HG03025 (cell line): Measurements from ENCODE around the gene MTCL1.

Source experiments
- ATAC-seq: cut with Tn5 transposase; IDR thresholded peaks from one replicate; pipeline ENCODE4 v1.9.1; 2021; ENCODE audit warnings: mild to moderate bottlenecking, moderate library complexity; ENCODE audit not compliant: unreplicated experiment, low FRiP score

MTCL1 gene

DNA sequence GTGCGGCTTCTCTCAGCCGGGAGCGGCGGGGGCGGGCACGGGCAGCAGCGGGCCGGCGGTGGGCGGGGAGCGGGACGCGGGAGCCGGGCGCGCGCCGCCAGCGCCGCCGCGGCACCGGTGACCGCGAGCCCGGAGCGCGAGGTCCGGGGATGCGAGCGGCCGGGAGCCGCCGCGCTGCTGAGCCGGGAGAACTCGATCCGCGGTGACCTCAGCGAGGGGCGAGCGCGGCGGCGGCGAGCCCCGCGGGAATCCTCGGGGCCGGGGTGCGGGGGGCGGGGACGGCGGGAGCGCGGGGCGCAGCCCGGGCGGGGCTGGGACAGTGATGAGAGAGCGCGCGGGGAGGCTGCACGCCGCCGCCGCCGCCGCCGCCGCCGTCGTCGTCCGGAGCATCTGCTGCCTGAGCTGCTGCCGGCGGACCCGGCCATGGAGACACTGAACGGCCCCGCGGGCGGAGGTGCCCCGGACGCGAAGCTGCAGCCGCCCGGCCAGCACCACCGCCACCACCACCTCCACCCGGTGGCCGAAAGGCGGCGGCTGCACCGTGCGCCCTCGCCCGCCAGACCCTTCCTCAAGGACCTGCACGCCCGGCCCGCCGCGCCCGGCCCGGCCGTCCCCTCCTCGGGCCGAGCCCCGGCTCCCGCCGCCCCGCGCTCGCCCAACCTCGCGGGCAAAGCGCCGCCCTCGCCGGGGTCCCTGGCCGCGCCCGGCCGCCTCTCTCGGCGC, at the start of gene MTCL1:
Gene MTCL1 (plus strand): TSS at position 319 of the 723 bp plus-strand sequence. CDS start 105 bp downstream, at position 424.
- ATAC-seq = peak; percentile 32

DNA sequence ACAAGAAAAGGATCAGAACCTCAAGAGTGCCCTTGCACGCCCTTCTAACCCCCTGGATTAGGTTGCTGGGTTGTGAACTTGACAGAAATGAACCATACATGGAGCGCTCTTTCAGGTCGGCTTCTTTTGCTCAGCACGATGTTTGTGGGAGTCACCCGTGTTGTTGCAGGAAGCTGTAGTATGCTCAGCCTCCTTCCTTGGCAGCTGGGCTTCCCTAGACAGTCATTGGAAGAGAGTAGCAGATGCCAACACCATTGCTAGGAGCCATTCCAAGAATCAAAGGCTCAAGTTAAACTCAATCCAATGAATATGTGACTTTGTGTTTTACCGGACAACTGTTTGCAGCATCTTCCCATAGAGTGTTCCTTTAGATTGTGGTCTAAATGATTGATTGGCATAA, 49.1 kb upstream of the MTCL1 start:
- ATAC-seq = no peak

DNA sequence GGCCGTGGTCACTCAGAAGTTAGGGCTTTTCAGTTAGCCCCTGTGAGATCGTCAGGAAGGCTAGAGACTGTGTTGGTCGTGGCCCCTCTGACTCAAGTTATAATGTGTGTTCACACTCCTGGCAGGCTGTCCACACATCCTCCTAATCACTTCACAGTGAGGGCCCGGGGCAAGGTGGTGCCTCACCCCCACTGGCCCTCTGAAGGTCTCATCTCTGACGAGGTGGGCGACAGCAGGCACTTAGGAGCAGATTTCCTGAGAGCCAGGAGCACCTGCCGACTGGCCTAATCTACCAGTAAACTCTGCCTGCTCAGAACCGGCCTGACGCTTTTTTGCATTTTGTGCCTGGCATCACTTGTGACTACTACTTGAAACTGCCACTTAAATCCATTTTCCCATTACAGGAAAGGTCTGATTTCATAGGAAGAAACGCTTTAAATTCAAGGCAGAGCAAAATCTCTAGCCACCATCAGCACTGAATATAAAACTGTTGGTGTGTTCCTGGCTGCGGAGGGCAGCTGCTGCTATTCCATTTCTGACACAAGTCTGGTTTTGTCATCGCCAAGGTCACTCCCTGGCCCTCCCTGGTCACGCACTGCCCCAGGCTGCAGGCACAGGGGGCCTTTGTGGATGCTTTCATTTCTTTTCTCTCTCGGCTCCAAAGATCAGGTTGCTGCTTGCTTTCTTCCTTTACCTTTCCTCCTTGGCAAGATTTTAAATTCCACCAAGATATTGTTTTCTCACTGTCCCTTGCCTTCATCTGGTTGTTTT, 48.1 kb upstream of the MTCL1 start:
- ATAC-seq = no peak

DNA sequence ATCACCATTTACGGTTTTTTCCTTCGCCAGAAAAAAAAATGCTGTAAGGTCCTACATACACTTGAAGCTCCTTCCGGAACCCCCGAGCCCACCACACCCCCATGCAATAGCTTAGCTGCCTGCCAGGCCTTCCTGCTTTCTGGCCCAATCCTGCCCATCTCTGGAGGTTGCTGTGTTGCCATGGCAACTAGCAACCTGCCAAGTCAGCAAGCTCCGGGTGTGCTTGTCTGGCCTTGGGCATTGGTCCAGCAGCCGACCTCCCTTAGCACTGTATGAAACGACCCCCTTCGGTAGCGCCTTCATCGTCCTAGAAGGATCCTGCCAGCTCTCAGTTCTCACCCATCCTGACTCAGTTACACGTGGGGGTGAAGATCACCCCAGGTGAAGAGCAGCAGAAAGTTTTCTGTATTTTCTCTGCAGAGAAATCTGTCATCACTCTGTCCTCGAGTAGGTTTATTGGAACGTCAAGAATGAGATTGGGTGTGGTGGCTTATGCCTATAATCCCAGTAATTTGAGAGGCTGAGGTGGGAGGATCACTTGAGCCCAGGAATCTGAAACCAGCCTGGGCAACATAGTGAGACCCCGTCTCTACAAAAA, 47.4 kb upstream of the MTCL1 start:
- no peak for ATAC-seq

DNA sequence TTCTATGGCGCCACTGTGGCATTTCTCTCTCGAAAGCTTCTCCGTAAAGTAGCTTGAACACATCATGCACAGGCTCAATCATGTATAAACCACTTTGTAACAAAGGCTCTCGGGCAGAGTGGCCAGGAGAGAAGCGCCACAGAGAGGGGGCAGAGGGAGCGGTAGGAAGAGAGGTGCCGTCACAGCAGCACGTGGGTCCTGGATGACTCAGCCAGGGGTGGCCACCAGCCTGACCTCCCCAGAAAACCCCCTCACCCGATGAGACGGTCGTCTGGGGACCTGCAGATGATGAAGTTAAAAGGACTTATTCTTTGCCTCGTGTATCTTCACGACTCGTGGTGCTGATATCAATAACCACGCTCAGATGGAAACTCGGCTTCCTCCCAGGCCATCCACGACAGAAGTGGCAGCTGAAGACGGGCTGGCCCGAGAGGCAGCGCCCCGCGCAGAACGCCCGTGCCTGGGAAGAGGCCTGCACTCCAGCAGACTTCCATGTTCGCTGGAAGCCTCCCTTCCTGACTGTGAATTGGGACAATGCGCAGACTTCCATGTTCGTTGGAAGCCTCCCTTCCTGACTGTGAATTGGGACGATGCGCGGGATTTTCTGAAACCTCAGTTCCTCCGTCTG, 46.4 kb upstream of the MTCL1 start:
- no peak for ATAC-seq

DNA sequence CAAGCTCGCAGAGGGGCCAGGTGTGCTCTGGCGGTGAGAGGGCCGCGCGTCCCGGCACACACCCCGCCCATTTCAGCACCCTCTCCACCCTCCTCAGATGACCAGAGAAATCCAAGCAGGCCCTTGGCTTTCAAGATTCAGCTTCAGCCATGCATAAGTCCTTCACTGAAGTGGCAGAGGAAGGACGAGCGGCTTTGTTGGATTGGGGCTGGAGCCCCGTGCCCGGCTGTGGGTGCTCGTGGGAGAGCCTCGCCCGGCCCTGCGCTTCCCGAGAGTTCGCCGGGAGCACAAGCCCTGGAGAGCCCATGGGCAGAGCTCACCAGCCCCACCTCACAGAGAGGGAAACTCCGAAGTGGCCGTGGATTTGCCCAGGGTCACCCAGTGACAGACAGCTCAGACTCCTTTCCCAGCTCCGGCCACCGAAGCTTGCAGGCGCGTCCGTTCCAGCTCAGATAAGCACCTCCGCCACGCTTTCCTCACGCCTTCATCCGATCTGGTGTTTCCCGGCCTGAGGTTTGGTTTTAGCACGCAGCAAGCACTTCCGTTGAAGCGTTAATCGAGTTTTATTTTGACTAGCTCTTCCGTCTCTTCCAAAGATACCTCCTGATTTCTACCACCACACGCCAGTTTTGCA, 45.6 kb upstream of the MTCL1 start:
- no peak for ATAC-seq

DNA sequence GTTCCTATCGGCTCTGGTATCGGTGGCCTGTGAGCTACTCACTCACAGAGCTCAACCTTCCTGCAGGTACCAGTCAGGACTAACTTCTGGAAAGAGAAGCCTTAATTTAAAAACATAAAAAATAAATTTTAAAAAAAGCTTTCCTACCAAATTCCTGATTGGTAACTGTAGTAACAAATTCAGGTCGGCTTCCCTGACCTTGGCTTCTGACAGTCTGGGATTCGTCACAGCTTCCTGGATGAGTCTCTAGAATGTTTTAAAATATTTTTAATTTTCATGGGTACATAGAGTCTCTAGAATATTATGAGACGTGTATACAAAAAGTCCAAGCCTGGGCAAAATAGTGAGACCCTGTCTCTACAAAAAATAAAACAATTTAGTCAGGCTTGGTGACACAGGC, 45.0 kb upstream of the MTCL1 start:
- ATAC-seq = no peak

DNA sequence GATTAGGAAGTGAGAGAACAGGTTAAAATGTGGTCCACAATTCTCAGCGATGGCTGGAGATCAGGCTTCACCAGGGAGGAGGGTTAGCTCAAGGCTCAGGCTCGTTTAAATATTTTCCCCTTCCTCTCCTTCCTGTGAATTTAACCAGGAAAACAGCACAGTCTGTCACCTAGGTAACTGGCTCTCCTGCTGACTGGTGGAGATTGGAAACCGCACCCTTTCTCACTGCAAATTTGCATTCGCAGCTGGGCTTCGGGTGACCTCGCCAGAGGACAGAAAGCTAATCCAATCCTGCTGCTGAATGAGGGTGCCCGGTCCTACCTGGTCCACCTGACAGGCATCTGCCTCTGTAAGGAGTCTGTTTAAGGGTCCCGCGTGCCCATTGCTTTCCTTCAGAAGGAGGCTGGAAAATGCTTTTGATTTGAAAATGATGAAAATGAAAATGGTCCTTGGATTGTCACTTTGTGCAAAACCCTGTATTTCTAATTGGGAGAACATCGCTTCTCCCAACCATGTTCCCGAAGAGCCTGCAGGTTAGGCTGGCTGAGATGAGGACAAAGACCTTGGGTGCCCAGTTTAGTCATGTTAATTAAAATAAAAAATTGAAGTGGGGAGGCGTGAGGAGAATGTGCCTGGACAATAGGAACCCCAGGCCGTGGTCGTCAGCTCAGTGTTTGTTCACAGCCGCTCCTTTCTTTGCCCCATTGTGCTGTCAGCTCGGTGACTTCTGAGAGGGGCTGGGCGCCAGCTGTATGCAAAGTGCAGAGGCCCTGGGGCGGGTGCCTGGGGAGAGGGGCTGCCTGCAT, 43.4 kb upstream of the MTCL1 start:
- ATAC-seq = no peak

DNA sequence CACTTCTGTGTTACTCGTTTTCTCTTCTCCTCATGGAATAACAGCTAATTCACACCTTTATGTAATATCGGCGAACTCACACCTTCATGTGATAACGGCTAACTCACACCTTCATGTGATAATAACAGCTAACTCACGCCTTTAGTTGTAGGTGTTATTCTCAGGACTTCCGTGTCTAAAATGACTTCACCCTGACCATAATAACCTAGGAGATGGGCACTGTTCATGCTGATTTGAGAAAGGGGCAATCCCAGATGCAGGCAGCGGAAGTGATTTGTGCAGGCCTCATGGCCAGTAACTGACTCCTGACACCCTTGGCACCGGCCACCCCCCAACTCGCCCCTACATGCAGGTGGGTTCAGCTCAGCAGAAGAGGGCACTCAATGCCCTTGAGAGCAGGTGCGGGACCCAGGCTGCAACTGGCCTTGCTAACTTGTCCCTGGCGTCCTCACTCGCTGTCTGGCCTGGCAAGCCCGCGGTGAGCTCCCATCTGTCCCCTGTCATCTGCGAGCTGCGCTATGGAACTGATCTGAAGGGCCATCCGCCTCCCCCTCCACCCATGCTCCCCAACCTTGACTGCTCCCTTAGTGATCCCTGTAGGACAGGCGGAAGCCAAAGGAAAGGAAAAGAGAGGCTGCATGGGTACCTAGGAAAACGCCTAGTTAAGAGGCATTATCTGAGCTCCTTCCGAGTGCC, 42.6 kb upstream of the MTCL1 start:
- ATAC-seq = no peak

DNA sequence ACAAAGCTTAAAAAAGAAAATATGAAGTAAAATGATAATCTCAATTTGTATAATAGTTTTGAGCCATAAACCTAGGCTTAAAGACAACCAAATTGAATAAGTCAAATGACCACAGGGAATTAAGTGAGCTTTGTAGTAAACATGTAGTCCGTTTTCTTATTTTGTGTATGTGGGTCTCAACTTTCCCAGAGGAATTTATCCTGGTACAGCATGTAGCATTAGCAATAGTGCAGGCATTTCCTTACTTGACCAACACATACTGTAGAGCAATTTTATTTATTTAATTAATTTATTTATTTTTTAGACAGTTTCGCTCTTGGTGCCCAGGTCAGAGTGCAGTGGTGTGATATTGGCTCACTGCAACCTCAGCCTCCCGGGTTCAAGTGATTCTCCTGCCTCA, 37.5 kb upstream of the MTCL1 start:
- ATAC-seq = no peak

DNA sequence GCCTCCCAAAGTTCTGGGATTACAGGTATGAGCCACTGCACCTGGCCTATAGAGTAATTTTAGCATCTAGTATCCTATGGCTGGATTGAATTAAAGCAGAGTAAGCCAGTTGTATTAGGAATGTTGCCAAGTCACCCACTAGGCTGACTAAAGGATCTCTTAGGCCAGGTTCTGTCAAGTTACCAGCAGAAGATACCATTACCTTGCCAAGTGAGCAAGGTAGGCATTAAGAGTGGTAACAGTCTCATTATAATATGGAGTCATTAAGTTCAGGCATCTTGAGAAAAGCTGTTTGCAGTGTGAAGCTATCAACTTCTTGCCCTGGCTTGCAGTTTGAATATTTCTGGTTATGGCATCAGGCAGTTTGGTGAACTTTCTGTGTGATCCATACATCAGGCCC, 37.0 kb upstream of the MTCL1 start:
- ATAC-seq = no peak

DNA sequence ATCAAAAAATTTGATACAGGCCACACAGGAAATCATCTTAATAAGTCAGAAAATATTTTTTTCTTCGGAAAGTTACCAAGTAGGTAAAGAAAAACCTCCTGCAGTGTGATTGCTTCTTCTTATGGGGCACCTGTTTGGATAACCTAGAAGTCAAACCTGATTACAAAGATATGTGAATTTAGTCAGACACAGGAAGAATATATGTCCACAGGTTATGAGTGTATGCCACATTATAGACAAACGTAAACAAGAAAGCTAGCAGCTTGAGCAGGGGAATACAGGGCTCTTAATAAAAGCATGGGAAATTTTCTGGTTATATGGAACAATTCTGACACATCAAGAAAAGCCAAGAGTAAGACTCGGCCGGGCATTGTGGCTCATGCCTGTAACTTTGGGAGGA, 35.8 kb upstream of the MTCL1 start:
- ATAC-seq = no peak

DNA sequence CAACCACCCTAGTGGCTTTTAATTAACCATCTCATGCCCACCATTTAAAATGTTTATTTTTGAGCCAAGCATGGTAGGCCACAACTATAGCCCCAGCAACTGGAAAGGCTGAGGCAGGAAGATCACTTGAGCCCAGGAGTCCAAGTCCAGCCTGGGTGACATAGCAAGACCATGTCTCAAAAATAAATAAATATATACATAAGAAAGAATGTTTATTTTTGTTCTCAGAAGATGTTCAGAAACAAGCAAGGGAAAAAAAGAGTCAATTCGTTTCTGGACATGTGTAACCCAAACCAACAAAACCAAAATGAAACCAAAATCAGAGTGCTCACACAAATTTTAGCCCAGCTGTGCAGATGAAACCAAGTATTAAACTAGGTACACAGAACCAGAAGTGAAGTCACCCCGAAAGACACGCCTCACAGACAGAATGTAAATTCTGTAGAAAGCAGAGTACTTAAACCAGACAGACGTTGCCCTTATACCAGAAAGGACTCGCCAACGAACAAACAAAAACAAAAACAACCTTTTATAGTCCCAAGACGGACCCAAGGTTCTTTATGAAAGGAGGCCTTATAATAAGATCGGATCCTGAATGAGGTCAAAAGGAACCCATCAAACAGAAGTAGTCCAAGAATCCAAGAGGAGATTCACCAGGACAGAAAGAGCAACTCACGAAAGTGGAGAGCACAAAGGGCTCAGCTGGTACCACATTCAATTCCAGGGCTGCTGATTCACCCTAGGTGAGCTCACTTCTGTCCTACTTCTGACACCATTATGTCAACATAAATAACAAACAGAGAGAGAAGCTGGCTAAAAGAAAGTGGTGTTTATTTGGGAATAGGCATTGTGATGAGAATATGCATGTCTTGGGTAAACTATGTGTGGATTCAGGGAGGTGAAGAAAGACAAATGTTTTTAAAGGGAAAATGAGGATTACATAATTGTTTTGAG, 31.8 kb upstream of the MTCL1 start:
- peak; percentile 90 for ATAC-seq

DNA sequence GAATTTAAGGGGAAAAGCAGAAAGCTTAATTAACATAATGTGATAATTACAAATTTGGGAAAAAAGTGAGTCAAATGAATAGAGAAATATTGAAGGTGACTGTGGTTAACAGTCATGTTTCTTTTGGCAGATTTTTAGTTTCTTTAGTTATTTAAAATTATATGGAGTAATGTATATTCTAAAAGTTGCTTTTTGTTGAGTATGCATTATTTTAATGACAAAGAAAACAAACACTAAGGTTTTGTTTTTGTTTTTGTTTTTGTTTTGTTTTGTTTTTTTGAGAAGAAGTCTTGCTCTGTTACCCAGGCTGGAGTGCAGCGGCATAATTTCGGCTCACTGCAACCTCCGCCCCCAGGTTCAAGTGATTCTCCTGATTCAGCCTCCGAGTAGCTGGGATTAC, 30.3 kb upstream of the MTCL1 start:
- no peak for ATAC-seq

DNA sequence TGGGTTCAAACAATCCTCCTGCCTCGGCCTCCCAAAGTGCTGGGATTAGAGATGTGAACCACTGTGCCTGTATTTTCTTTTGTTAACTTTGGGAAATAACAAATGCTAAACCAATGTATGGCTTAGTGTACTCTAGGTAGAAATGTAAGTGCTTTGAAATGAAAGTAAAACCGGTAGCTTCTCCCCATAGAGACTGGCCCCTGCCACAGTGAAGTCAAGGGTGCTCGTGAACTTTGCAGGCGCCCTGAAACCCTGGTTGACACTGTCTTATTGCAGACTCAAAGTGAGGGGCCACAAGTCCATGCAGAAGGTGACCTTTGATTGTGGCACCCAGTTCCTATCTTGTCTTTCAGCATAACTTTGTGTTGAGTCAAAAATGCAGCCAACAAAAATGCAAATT, 24.2 kb upstream of the MTCL1 start:
- ATAC-seq = no peak

DNA sequence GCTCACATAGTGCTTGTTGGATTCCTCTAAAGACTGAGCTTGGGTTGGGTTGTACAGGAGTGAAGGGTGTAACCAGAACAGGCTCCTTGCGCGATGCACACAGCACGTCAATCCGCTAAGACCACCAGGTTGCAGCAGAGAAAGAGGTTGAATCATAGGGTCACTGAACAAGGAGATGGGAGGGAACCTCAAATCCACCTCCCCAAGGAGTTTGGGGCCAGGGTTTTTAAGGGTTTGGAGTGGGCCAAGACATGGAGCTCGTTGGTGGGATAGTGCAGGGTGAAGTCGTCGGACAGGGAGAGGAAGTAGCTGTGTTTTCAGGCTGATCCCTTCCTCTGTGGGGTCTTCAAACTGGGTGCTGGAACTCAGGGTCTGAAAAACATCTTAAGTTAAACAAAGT, 20.8 kb upstream of the MTCL1 start:
- no peak for ATAC-seq

DNA sequence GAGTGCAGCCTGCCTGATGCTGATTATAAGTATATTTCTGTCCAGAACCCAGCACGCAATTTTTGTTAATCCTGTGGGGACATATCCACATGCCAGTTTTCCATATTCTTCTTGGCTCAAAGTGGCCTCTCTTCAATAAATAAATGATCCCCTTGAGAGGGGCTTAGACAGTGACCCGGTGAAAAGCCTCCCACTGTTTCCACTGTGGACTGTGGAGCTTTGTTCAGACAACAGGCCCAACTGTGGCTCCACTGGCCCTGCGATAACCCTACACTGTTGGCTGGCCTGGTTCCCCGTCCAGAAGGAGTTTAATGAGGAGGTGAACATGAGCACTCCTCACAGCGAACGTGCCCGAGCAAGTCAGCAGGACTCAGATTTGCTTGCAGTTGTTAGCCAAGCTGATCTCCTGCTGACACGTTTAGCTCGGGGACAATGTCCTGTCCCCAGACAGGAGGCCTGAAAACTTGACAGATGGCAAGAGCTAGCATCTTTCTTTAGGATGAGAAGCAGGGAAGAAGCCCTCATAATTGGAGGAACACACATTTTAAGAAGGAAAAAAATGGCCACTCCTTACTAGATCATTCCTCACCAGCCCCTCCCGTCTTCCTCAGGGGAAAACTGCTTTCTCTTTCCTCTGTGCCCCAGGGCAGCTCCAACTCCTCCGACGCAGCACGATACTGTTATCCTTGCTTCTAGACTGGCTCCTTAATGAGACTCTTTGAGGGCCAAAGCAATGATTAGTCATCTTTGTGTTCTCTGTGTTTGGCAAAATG, 20.0 kb upstream of the MTCL1 start:
- no peak for ATAC-seq

DNA sequence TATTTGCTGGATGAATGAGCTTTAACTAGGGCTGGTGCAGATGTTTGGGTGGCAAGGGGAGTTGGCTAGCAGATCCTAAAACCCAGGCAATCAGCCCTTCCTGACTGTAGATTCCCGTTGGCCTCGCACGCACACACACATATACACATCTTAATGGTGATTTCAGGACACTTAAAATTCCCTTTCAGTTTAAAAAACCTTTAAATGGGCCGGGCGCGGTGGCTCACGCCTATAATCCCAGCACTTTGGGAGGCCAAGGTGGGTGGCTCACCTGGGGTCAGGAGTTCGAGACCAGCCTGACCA, 19.5 kb upstream of the MTCL1 start:
- ATAC-seq = no peak
